ENCODE data around the gene PIP5K1A.

GRCh38 chr1:151288502-151288901 lies 90.2 kb downstream of the PIP5K1A start:
- no peak for TF ChIP-seq SP1 (IDR thresholded peaks at IDR 0.05)
- no peak for TF ChIP-seq YY1 (IDR thresholded peaks at IDR 0.05)
- TF ChIP-seq, protein P1, sequence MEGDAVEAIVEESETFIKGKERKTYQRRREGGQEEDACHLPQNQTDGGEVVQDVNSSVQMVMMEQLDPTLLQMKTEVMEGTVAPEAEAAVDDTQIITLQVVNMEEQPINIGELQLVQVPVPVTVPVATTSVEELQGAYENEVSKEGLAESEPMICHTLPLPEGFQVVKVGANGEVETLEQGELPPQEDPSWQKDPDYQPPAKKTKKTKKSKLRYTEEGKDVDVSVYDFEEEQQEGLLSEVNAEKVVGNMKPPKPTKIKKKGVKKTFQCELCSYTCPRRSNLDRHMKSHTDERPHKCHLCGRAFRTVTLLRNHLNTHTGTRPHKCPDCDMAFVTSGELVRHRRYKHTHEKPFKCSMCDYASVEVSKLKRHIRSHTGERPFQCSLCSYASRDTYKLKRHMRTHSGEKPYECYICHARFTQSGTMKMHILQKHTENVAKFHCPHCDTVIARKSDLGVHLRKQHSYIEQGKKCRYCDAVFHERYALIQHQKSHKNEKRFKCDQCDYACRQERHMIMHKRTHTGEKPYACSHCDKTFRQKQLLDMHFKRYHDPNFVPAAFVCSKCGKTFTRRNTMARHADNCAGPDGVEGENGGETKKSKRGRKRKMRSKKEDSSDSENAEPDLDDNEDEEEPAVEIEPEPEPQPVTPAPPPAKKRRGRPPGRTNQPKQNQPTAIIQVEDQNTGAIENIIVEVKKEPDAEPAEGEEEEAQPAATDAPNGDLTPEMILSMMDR (IDR thresholded peaks at IDR 0.05; ENCODE audit: low read depth, low read length, missing input control), result no peak
- TF ChIP-seq MAX (IDR thresholded peaks at IDR 0.05), result no peak
- no peak for TF ChIP-seq TAF1 (conservative IDR thresholded peaks at IDR 0.05)
- TF ChIP-seq JUND (IDR thresholded peaks at IDR 0.05), result no peak
- TF ChIP-seq RAD21 (IDR thresholded peaks at IDR 0.05), result no peak
- no peak for TF ChIP-seq GABPA (IDR thresholded peaks at IDR 0.05 in 1 of 2, conservative IDR thresholded peaks at IDR 0.05 in 1 of 2)
- TF ChIP-seq, protein P2, sequence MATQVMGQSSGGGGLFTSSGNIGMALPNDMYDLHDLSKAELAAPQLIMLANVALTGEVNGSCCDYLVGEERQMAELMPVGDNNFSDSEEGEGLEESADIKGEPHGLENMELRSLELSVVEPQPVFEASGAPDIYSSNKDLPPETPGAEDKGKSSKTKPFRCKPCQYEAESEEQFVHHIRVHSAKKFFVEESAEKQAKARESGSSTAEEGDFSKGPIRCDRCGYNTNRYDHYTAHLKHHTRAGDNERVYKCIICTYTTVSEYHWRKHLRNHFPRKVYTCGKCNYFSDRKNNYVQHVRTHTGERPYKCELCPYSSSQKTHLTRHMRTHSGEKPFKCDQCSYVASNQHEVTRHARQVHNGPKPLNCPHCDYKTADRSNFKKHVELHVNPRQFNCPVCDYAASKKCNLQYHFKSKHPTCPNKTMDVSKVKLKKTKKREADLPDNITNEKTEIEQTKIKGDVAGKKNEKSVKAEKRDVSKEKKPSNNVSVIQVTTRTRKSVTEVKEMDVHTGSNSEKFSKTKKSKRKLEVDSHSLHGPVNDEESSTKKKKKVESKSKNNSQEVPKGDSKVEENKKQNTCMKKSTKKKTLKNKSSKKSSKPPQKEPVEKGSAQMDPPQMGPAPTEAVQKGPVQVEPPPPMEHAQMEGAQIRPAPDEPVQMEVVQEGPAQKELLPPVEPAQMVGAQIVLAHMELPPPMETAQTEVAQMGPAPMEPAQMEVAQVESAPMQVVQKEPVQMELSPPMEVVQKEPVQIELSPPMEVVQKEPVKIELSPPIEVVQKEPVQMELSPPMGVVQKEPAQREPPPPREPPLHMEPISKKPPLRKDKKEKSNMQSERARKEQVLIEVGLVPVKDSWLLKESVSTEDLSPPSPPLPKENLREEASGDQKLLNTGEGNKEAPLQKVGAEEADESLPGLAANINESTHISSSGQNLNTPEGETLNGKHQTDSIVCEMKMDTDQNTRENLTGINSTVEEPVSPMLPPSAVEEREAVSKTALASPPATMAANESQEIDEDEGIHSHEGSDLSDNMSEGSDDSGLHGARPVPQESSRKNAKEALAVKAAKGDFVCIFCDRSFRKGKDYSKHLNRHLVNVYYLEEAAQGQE (IDR thresholded peaks at IDR 0.05), result no peak

All from liver (tissue), 3 donors.